ENCODE measurements around the gene IKZF3. TPM values are rescaled to one million over a fixed set of nuclear protein-coding genes. Genes with fewer than 3 reads are reported as not detected.

Gene IKZF3
- total RNA-seq, 1 experiment from 2014 or later = 0.22 TPM

DNA sequence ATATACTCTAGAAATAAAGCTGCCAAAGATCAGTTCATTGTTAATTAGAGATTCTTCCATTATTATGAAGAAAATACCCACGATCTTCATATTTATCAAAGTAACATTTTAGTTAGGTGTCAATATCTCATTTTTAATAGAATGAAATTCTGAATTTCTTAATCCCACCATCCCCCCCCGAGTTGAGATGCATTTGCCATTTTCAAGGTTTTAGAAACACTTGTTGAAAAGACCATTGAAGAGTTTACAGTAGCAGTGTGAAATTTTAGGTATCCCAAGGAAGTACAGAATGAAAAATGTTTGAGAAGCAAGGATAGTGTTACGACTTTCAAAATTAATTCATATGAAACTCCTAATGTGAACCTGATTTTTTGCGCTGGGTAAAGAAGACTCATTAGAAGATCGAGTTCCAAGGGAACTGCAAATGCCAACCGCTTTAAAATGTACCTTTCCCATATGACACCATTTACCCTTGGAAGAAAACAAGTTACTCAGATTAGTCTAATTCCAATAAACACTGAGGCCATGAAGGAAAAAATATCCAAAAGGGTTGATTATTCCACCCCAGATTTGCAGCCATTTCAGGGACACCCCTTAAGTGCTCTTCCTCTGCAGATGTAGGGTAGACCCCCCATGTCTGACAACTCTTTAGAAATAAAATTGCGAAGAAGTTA is 731 bp downstream of the IKZF3 start:
- peaks cover 16% of the 10 kb centered on the region; the same call in 1 of the 2 replicates for H3K27me3 ChIP-seq (ENCODE audit: insufficient read depth, low read length)
- no peak overlapping the region for H3K23ac ChIP-seq (ENCODE audit: insufficient read length, low read depth, low read length)
- Mint-ChIP-seq H3K36me3 (ENCODE audit: insufficient read depth in 1 of 3, low read depth in 3 of 3) (no peaks in the 10 kb centered on the region; a peak in 1 of 7 replicates), H3K27ac (no peak overlapping the region), H3K9me3 (peaks cover 0 to 7% of the 10 kb centered on the region in 2 experiments; a peak in 2 of 5 replicates), H3K4me1 (peaks cover 3 to 9% of the 10 kb centered on the region in 2 experiments; a peak in 3 of 4 replicates), H3K27me3 (ENCODE audit: low read depth) (peaks cover 74% of the 10 kb centered on the region), H3K4me3 (peak overlapping the region in 1 of 2 experiments; percentile 18; a peak in 1 of 5 replicates)
- H3K56ac ChIP-seq (ENCODE audit: insufficient read length, low read depth, low read length) = no peak overlapping the region
- H4K5ac ChIP-seq (ENCODE audit: insufficient read length, low read depth, low read length) = no peak overlapping the region
- H3K18ac ChIP-seq (ENCODE audit: insufficient read length, low read depth, low read length) = no peak overlapping the region
- no peak overlapping the region for H3K14ac ChIP-seq (ENCODE audit: insufficient read depth, low read length)
- no peaks in the 10 kb centered on the region for H3K4me1 ChIP-seq (ENCODE audit: insufficient read depth, low read length)
- H3K4ac ChIP-seq (ENCODE audit: low read depth, low read length) = no peak overlapping the region
- no peak overlapping the region for H2BK20ac ChIP-seq (ENCODE audit: low read depth, low read length, poor library complexity, severe bottlenecking)
- no peak overlapping the region for H2BK12ac ChIP-seq (ENCODE audit: insufficient read length, low read depth, low read length)
- no peaks in the 10 kb centered on the region for H4K20me1 ChIP-seq (ENCODE audit: control insufficient read depth, insufficient read depth, insufficient read length)
- H2AK5ac ChIP-seq (ENCODE audit: insufficient read length, low read length) = no peak overlapping the region
- H2BK120ac ChIP-seq (ENCODE audit: low read depth, low read length, poor library complexity, severe bottlenecking) = no peak overlapping the region
- H2BK5ac ChIP-seq (ENCODE audit: insufficient read length, low read length) = no peak overlapping the region
- no peaks in the 10 kb centered on the region for H3K9me3 ChIP-seq (ENCODE audit: control insufficient read depth, low read depth, low read length)
- H3K23me2 ChIP-seq (ENCODE audit: insufficient read length, low read depth, low read length, poor library complexity, severe bottlenecking) = no peaks in the 10 kb centered on the region
- H3T11ph ChIP-seq (ENCODE audit: low read length) = no peak overlapping the region
- H2AFZ ChIP-seq (ENCODE audit: low read length) = no peak overlapping the region
- no peak for DNase-seq
- no peak overlapping the region for H4K8ac ChIP-seq (replicated peaks; ENCODE audit: insufficient read length, low read depth, low read length)
- no CpG with 5 or more reads among the region's 7 CpGs for WGBS (ENCODE audit: extremely low coverage, insufficient read length, low lambda C conversion rate)
- no peak overlapping the region for H3K4me2 ChIP-seq (ENCODE audit: insufficient read depth, insufficient read length, low read length)
- H3K79me2 ChIP-seq (ENCODE audit: insufficient read depth, low read length) = no peaks in the 10 kb centered on the region
- no peak overlapping the region for H2BK15ac ChIP-seq (ENCODE audit: low read depth, low read length)
- TF ChIP-seq, protein P1, sequence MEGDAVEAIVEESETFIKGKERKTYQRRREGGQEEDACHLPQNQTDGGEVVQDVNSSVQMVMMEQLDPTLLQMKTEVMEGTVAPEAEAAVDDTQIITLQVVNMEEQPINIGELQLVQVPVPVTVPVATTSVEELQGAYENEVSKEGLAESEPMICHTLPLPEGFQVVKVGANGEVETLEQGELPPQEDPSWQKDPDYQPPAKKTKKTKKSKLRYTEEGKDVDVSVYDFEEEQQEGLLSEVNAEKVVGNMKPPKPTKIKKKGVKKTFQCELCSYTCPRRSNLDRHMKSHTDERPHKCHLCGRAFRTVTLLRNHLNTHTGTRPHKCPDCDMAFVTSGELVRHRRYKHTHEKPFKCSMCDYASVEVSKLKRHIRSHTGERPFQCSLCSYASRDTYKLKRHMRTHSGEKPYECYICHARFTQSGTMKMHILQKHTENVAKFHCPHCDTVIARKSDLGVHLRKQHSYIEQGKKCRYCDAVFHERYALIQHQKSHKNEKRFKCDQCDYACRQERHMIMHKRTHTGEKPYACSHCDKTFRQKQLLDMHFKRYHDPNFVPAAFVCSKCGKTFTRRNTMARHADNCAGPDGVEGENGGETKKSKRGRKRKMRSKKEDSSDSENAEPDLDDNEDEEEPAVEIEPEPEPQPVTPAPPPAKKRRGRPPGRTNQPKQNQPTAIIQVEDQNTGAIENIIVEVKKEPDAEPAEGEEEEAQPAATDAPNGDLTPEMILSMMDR (conservative IDR thresholded peaks at IDR 0.05) = no peak
- H3K79me1 ChIP-seq (ENCODE audit: insufficient read depth, low read depth, low read length, poor library complexity, severe bottlenecking) = no peaks in the 10 kb centered on the region
- no peak overlapping the region for H3K27ac ChIP-seq (ENCODE audit: insufficient read length, low read depth, low read length)
- H4K91ac ChIP-seq (ENCODE audit: insufficient read length, low read depth, low read length) = no peak overlapping the region
- H3K9ac ChIP-seq (ENCODE audit: extremely low read depth, insufficient read length, low read length) = no peak overlapping the region

All from H9 (cell line).